Naive thymus-derived CD8-positive, alpha-beta T cell (primary cell): Measurements from ENCODE around the gene CAMTA1. TPM values are rescaled to one million over a fixed set of nuclear protein-coding genes. Genes with fewer than 3 reads are reported as not detected.
A peak's percentile ranks its signal among the peaks of the same experiment; 100 is the strongest.

Experiments used
- ATAC-seq, 2 donors: fragments of 150-1000 bp; cut with Tn5 transposase in 1 of 2; sonication (Bioruptor Pico), chemical (Tn5 transposase) in 1 of 2; 1 replicate in 1 of 2; 2 replicates in 1 of 2; pipeline ENCODE4 v1.10.0; 2021; ENCODE audit warnings: mild to moderate bottlenecking in 2 of 2, moderate library complexity in 2 of 2
- POLR2A ChIA-PET: fragments of 350-600 bp; sonication (Branson Sonifier 250); formaldehyde crosslinking; loops from one replicate; lab custom pipeline; 2021; ENCODE audit warnings: antibody characterized with exemption; lab: Charles Lee
- DNase-seq, 10 donors: peaks; one replicate each; pipeline versions ENCODE4 v3.0.0 to v3.0.0-alpha.2; 2020 to 2022
- H3K27ac Mint-ChIP-seq, 10 donors: one replicate each; pipeline ENCODE4 v1.8.0; 2020 to 2022; ENCODE audit warnings: mild to moderate bottlenecking in 10 of 10, mixed read lengths in 10 of 10, moderate library complexity in 4 of 10, inconsistent platforms in 1 of 10
- H3K27me3 Mint-ChIP-seq, 5 donors: one replicate each; pipeline ENCODE4 v1.8.0; 2021 to 2022; ENCODE audit warnings: mixed read lengths in 5 of 5
- H3K36me3 Mint-ChIP-seq, 3 donors: one replicate each; pipeline ENCODE4 v1.8.0; 2020 to 2022; ENCODE audit warnings: mixed read lengths in 3 of 3, mild to moderate bottlenecking in 2 of 3, inconsistent platforms in 1 of 3
- H3K4me1 Mint-ChIP-seq, 4 donors: one replicate each; pipeline ENCODE4 v1.8.0; 2021 to 2022; ENCODE audit warnings: mixed read lengths in 4 of 4
- H3K4me3 Mint-ChIP-seq, 10 donors: one replicate each; pipeline ENCODE4 v1.8.0; 2020 to 2022; ENCODE audit warnings: mild to moderate bottlenecking in 10 of 10, mixed read lengths in 10 of 10, moderate library complexity in 6 of 10, inconsistent platforms in 1 of 10
- H3K9me3 Mint-ChIP-seq, 9 donors: one replicate each; pipeline ENCODE4 v1.8.0; 2020 to 2022; ENCODE audit warnings: mixed read lengths in 9 of 9, mild to moderate bottlenecking in 3 of 9, inconsistent platforms in 1 of 9, moderate library complexity in 1 of 9
- polyA plus RNA-seq, 3 donors: library from polyadenylated mRNA; unstranded; fragments of 300-500 nt; fragmentation: Illumina TruSeq; gene quantifications; one replicate each; pipeline ENCODE4 v1.2.3, GENCODE V29; 2021
- total RNA-seq, 8 experiments: library from RNA in 2 of 8; stranded (reverse) in 2 of 8; gene quantifications; one replicate each; pipeline ENCODE4 v1.2.3 and lab custom pipeline; 2021 to 2026

Gene CAMTA1
- total and polyA plus RNA-seq, 5 experiments from 2014 or later: 32.6 to 78.3 (median 47.3) TPM

DNA sequence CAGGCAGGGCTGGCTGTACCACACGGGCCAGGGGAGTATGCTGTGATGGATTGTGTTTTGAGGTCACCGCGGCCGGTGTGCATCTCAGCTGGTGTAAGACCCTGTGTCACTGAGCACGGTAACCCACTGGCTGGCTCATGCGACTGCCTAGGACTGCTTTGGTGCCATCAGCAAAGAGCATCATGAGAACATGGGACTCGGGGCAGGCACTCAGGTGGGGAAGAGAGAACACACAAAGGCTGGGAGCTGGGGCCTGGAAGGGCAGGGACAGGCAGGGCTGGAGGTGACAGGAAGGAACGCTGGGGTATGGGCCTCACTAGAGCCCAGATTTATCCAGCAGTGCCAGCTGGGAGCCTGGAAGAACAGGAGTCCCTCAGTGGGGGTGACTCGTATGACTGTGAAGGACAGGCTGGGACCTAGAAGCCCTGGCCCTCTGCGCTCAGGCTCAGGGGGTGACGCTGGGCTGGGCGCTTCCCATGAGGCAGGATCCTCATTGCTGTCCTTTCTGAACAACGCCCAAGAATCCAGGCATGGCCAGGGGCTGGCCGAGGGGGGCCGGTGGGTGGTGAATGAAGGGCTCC is 775.4 kb downstream of the CAMTA1 start:
- H3K4me1 Mint-ChIP-seq: peaks cover 0 to 2% (median under 1%) of the 10 kb centered on the region in 4 donors
- no peaks in the 10 kb centered on the region for H3K9me3 Mint-ChIP-seq
- no peak overlapping the region for H3K4me3 Mint-ChIP-seq
- ATAC-seq (no peak), DNase-seq (no peak)
- no peaks in the 10 kb centered on the region for H3K36me3 Mint-ChIP-seq
- POLR2A ChIA-PET: no interaction called here
- peak overlapping the region in 1 of 10 donors; percentile 32 for H3K27ac Mint-ChIP-seq
- peaks cover 2 to 31% (median 14%) of the 10 kb centered on the region in 5 donors for H3K27me3 Mint-ChIP-seq

DNA sequence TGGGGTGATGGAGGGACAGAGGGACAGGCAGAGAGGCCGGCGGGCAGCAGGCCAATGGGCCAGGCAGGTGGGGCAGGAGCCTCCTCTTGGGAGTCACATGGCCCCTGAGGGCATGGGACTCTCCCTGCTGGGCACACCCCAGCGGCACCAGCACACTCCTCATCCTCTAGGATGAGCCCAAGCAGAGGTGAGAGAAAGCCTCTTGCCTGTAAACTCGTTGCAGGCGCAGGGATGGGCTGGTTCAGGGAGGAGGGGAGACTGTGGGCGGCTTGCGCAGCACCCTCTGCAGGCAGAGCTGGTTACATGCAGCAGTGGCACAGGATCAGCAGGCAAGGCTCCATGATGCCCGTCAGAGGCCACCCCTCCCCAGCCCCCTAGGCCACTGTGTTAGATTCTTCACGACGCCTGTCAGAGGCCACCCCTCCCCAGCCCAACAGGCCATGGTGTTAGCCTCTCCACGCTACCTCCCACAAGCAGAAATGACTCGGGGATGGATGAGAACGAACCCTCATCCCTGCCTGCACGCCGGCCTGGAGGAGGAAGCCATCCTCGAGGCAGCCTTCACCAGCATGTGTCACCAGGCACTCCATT is 776.2 kb downstream of the CAMTA1 start:
- H3K36me3 Mint-ChIP-seq: no peaks in the 10 kb centered on the region
- H3K27ac Mint-ChIP-seq: no peak overlapping the region
- H3K9me3 Mint-ChIP-seq: no peaks in the 10 kb centered on the region
- no peak overlapping the region for H3K4me3 Mint-ChIP-seq
- POLR2A ChIA-PET: no interaction called here
- no peak for DNase-seq
- peaks cover 0 to 24% (median 14%) of the 10 kb centered on the region in 5 donors for H3K27me3 Mint-ChIP-seq
- H3K4me1 Mint-ChIP-seq: no peaks in the 10 kb centered on the region
- ATAC-seq: no peak

DNA sequence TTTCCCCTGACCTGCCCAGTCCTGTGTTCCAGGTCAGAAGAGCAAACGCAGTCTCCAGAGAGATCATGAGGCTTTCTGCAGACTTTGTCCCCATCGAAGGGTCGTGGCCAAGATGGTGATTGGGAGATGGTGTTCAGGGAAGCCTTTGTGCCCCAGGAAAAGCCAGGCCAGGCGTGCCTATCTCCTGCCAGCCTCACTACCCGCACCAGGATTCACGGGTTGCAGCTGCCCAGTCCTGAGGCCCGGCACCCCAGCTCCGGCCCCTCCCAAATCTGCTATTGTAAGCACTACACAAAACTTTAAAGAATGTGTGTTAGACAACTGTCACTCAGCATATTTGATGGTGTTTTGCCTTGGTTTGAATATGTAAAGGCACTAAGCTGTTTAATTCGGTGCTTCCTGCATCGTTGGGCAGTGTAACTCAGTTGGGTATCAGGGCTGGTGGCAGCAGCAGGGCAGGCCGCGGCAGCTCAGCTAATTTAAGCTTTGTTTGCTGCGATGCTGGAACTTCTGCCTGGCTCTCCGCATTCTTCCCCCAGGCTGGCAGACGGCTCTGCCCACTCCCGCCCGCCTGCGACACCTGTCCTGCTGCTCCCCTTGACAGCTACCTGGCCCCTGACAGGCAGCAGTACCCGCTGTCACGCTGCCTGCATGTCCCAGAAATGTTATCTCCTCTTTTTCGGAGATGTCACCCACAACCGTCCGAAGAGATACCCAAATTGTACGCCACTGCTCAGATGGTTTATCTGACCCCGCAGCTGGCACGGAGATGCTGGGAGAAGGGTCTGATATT is 776.9 kb downstream of the CAMTA1 start:
- peaks cover 0 to 17% (median 11%) of the 10 kb centered on the region in 5 donors for H3K27me3 Mint-ChIP-seq
- H3K36me3 Mint-ChIP-seq: no peaks in the 10 kb centered on the region
- ATAC-seq (no peak), DNase-seq (no peak)
- no peak overlapping the region for H3K4me3 Mint-ChIP-seq
- H3K9me3 Mint-ChIP-seq: no peaks in the 10 kb centered on the region
- POLR2A ChIA-PET: no interaction called here
- no peak overlapping the region for H3K27ac Mint-ChIP-seq
- no peaks in the 10 kb centered on the region for H3K4me1 Mint-ChIP-seq

DNA sequence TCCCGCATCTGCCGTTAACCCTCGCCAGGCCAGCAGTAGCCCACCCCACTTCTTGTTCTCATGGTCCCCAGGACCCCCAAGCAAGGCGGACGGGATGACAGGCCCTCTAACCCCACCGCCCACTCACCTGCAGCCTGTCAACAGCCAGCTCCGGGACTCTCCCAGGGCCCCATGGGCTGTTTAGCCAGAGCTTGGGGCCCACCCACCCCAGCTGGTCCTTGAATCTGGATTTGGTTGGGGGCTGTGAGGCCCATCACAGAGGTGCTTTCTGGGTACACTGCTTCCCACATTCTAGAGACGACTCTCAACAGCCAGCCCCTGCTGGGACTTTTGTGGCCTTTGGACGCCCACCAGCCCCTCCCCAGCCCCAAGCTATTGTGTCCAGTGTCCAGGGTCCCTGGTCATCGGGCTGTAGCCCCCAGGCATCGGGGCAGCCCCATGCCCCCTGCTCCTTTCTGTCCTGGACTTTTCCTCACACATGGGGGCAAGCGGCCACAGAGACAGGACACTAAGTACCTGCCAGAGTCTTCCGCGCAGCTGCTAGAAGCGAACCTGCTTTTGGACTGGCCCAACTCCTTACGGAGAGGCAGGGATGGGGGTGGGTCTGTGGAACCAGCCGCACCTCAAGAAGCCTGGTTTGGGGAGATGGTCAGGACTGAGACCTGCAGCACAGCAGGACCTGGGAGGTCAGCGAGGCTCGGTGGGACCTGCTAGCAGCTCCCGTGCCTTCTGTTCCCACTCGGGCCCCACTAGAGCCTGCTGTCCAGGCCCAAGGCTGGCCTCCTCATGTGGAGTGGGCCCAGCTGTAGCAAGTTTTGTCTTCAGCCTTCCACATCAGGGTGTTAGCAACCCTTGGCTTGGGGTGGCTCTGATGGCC is 777.7 kb downstream of the CAMTA1 start:
- Mint-ChIP-seq H3K9me3 (no peaks in the 10 kb centered on the region), H3K36me3 (no peaks in the 10 kb centered on the region), H3K4me1 (no peaks in the 10 kb centered on the region), H3K27me3 (peaks cover 0 to 17% (median 9%) of the 10 kb centered on the region in 5 donors), H3K27ac (no peak overlapping the region), H3K4me3 (no peak overlapping the region)
- no peak for ATAC-seq
- no peak for DNase-seq
- POLR2A ChIA-PET: no interaction called here

DNA sequence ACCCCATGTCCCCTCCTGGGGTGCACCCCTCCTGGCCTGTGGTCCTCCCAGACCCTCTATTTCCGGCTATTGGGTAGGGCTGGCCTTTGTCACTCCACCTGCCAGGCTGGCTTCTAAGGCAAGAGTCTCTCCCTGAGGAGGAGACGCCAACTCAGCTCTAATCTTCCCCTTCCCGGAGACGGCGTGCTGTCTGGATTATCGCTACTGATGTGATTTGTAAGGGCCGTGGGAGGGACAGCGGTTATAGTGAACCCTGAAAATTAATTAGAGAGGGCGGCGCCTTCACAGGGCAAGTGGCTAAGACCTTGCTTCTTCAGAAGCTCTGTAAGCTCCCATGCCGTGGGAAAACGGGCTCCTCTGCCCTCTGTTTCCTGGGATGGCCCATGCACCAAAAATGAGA is 778.9 kb downstream of the CAMTA1 start:
- no peaks in the 10 kb centered on the region for H3K4me1 Mint-ChIP-seq
- H3K4me3 Mint-ChIP-seq: no peak overlapping the region
- DNase-seq (no peak), ATAC-seq (no peak)
- no peaks in the 10 kb centered on the region for H3K36me3 Mint-ChIP-seq
- peaks cover 0 to 17% (median 9%) of the 10 kb centered on the region in 5 donors for H3K27me3 Mint-ChIP-seq
- no peak overlapping the region for H3K27ac Mint-ChIP-seq
- no peaks in the 10 kb centered on the region for H3K9me3 Mint-ChIP-seq
- POLR2A ChIA-PET: no interaction called here

DNA sequence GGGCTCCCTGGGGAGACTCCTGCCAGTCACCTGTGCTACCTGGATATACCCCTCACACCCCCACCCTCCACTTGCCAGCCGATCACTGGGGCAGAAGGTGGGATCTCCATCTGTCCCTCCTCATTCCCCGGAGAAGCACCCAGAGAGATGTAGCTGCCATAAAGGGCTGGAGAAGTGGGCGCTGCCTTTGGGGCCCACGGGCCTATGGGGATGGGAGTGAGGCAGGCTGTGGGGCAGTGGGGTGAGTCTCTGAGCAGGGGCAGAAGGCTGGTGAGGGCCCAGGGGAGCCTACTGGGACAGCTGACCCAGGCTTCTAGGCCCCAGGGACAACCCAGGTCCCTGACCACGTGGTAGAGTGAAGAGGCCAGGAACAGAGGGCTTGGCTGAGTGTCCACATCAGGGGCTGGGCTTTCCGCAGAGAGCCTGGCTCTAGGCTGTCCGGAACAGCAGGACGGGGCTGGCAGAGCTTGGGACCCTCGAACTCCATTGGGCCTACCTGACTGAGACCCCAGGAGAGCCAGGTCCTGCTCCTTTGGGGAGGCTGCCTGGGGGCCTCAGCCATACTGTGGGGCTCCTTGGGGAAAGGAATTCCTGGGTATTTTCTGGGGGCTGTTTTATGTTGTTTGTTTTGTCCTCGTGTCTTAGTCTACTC is 780.0 kb downstream of the CAMTA1 start:
- Mint-ChIP-seq H3K27ac (no peak overlapping the region), H3K27me3 (peaks cover 0 to 16% (median 7%) of the 10 kb centered on the region in 5 donors), H3K36me3 (no peaks in the 10 kb centered on the region), H3K4me1 (no peaks in the 10 kb centered on the region), H3K4me3 (no peak overlapping the region), H3K9me3 (no peaks in the 10 kb centered on the region)
- ATAC-seq (no peak), DNase-seq (no peak)
- POLR2A ChIA-PET: no interaction called here

DNA sequence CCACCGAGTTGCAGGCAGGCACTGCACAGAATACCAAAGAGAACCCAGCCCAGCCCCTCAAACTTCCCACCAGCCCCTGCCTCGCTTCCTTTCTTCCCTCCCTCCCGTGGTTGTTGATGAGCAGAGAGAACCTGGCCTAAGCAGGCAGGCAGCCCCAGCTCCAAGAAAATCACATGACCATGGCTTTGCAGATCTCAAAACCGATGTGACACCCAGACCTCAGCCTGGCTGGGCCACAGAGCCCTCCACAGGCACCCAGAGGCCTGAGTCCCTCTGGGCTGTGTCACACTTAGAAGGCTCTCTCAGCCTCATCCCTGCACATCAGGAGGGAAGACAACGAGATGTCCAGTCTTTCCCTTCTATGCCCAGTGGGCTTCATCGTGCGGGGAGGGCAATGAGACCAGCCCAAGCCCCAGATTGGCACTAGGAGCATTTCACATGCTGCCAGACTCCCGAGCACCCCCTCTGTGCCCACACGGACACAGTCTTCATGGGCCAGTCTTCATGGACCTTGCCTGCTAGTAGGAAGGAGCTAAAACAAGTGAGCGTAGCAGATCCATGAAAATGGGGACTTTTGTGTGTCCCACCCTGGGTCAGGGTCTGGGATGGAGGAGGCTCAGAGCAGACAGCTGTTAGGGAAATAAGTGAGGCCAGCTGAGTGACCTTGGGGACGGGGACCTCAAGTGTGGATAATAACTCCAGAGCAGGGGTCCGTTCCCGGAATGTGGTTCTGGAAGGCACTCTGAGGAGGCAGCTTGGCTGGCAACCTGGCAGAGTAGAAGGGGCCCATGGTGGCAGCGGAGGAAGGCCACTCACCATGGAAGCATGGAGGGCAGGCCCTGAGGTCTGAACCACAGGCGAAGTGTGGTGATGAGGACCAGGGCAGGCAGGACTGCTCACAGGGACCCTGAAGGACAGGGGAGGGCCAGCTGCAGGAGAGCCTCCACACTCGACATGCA is 781.4 kb downstream of the CAMTA1 start:
- Mint-ChIP-seq H3K36me3 (no peaks in the 10 kb centered on the region), H3K4me1 (no peaks in the 10 kb centered on the region), H3K27ac (no peak overlapping the region), H3K27me3 (peaks cover 0 to 7% (median 5%) of the 10 kb centered on the region in 5 donors), H3K4me3 (no peak overlapping the region), H3K9me3 (peaks cover 0 to 4% (median 0%) of the 10 kb centered on the region in 9 donors)
- no peak for ATAC-seq
- DNase-seq: no peak
- POLR2A ChIA-PET: no interaction called here

DNA sequence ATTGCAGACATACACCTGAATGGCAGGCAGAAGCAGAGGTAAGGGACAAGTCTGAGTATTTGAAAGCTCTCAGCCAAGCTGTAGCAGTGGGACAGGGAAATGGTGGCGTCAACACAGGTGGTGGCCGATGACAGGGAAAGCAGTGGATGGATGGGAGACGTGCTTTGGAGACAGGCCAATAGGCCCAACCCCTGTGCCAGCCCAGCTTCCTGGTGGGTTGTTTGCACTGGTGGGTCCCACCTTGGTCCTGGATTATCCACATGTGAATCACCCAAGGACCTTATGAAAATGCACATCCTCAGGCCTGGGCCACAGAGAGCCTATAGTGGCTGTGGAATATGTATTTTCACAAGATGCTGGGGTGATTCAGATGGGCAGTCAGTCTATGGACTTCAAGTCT is 782.1 kb downstream of the CAMTA1 start:
- DNase-seq: no peak
- Mint-ChIP-seq H3K4me3 (no peak overlapping the region), H3K27ac (no peak overlapping the region), H3K36me3 (no peaks in the 10 kb centered on the region), H3K9me3 (peaks cover 0 to 4% (median 0%) of the 10 kb centered on the region in 9 donors), H3K27me3 (peaks cover 0 to 7% (median 5%) of the 10 kb centered on the region in 5 donors), H3K4me1 (no peaks in the 10 kb centered on the region)
- POLR2A ChIA-PET: no interaction called here
- ATAC-seq: no peak

DNA sequence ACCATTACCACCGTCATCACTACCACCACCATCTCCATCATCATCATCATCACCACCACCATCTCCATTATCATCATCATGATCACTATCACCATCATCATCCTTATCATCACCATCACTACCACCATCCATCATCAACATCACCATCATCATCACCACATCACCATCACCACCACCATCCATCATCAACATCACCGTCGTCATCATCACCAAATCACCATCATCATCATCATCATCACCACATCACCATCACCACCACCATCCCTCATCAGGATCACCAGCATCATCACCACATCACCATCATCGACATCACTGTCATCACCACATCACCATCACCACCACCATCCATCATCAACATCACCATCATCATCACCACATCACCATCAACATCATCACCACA is 782.8 kb downstream of the CAMTA1 start:
- Mint-ChIP-seq H3K27me3 (peaks cover 0 to 7% (median 5%) of the 10 kb centered on the region in 5 donors), H3K4me3 (no peak overlapping the region), H3K27ac (no peak overlapping the region), H3K9me3 (peaks cover 0 to 4% (median 0%) of the 10 kb centered on the region in 9 donors), H3K36me3 (no peaks in the 10 kb centered on the region), H3K4me1 (no peaks in the 10 kb centered on the region)
- POLR2A ChIA-PET: no interaction called here
- ATAC-seq (no peak), DNase-seq (no peak)

DNA sequence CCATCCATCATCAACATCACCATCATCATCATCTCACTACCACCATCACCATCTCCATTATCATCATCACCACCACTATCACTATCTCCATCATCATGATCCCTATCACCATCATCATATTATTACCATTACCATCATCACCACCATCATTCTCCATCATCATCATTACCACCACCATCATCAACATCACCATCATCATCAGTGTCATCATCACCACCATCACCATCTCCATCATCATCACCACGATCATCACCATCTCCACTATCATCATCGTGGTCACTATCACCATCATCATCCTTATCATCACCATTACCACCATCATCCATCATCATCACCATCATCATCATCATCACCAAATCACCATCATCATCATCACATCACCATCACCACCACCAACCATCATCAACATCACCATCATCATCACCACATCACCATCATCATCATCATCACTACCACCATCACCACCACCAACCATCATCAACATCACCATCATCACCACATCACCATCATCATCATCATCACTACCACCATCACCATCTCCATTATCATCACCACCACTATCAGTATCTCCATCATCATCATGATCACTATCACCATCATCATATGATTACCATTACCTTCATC is 783.8 kb downstream of the CAMTA1 start:
- no peak overlapping the region for H3K27ac Mint-ChIP-seq
- H3K9me3 Mint-ChIP-seq: peaks cover 0 to 4% (median 0%) of the 10 kb centered on the region in 9 donors
- H3K36me3 Mint-ChIP-seq: no peaks in the 10 kb centered on the region
- ATAC-seq: no peak
- POLR2A ChIA-PET: no interaction called here
- no peak for DNase-seq
- no peaks in the 10 kb centered on the region for H3K4me1 Mint-ChIP-seq
- H3K4me3 Mint-ChIP-seq: no peak overlapping the region
- H3K27me3 Mint-ChIP-seq: peaks cover 0 to 10% (median 7%) of the 10 kb centered on the region in 5 donors

DNA sequence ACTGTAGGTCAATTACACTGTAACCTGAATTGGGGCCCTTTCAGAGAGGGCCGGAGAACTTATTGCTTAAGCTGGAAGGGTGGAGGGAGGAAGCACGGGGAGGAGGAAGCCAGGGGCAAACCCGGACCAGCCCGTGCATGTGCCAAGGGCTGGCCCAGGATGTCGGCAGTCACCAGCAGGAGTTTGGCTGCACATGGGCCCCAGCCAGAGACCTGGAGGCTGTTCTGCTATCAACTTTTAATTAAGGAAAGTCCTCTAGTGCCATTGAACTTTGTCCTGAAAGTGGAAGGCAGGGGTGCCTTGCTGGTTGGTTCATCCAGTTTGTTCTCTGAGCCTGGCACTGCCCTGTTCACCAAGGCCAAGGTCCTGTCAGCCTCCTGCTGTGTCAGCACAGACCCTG is 785.1 kb downstream of the CAMTA1 start:
- no peak for ATAC-seq
- Mint-ChIP-seq H3K27me3 (peaks cover 0 to 11% (median 0%) of the 10 kb centered on the region in 5 donors), H3K4me1 (no peaks in the 10 kb centered on the region), H3K27ac (no peak overlapping the region), H3K4me3 (no peak overlapping the region), H3K36me3 (no peaks in the 10 kb centered on the region), H3K9me3 (peaks cover 0 to 4% (median 0%) of the 10 kb centered on the region in 9 donors)
- POLR2A ChIA-PET: no interaction called here
- no peak for DNase-seq
